Measurements from ENCODE around the gene HLA-DQB2.

GRCh38 chr6:32761072-32761471 is 2.3 kb downstream of the HLA-DQB2 start:
- TF ChIP-seq, protein P1, sequence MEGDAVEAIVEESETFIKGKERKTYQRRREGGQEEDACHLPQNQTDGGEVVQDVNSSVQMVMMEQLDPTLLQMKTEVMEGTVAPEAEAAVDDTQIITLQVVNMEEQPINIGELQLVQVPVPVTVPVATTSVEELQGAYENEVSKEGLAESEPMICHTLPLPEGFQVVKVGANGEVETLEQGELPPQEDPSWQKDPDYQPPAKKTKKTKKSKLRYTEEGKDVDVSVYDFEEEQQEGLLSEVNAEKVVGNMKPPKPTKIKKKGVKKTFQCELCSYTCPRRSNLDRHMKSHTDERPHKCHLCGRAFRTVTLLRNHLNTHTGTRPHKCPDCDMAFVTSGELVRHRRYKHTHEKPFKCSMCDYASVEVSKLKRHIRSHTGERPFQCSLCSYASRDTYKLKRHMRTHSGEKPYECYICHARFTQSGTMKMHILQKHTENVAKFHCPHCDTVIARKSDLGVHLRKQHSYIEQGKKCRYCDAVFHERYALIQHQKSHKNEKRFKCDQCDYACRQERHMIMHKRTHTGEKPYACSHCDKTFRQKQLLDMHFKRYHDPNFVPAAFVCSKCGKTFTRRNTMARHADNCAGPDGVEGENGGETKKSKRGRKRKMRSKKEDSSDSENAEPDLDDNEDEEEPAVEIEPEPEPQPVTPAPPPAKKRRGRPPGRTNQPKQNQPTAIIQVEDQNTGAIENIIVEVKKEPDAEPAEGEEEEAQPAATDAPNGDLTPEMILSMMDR (IDR thresholded peaks at IDR 0.05): no peak
- TF ChIP-seq POLR2A (IDR thresholded peaks at IDR 0.05): no peak
